Heart right ventricle (tissue), 16 donors: Measurements from ENCODE around the gene NKD2. TPM values are rescaled to one million over a fixed set of nuclear protein-coding genes. Genes with fewer than 3 reads are reported as not detected.

Source experiments
- ATAC-seq, 8 donors: fragments of 200-7000 bp; cut with Tn5 transposase; one replicate each; pipeline ENCODE4 v1.9.1; 2020; ENCODE audit warnings: mild to moderate bottlenecking in 8 of 8, moderate library complexity in 8 of 8, moderate number of reproducible peaks in 1 of 8
- DNase-seq, 2 donors: peaks; one replicate each; pipeline ENCODE4 v3.0.0-alpha.2; 2020
- H3K27ac ChIP-seq, 10 donors: fragments of 200-600 bp; sonication (generic) in 2 of 10; one replicate each; pipeline versions ENCODE4 v1.5.0 to v1.8.0; 2020 to 2022; ENCODE audit warnings: mild to moderate bottlenecking in 3 of 10
- H3K27me3 ChIP-seq, 7 donors: fragments of 200-600 bp; one replicate each; pipeline ENCODE4 v1.8.0; 2021 to 2022; ENCODE audit warnings: mild to moderate bottlenecking in 2 of 7
- H3K36me3 ChIP-seq, 9 donors: fragments of 200-600 bp; sonication (generic) in 1 of 9; one replicate each; pipeline versions ENCODE4 v1.5.0 to v1.8.0; 2020 to 2022; ENCODE audit warnings: mild to moderate bottlenecking in 2 of 9
- H3K4me1 ChIP-seq, 9 donors: fragments of 200-600 bp; sonication (generic) in 1 of 9; one replicate each; pipeline versions ENCODE4 v1.5.0 to v1.8.0; 2020 to 2022; ENCODE audit warnings: mild to moderate bottlenecking in 4 of 9
- H3K4me3 ChIP-seq, 10 donors: fragments of 200-600 bp; sonication (generic) in 2 of 10; one replicate each; pipeline versions ENCODE4 v1.5.0 to v1.8.0; 2020 to 2022; ENCODE audit warnings: mild to moderate bottlenecking in 7 of 10, moderate library complexity in 2 of 10
- H3K9me3 ChIP-seq, 11 donors: fragments of 200-600 bp in 10 of 11; sonication (generic) in 2 of 11; one replicate each; pipeline versions ENCODE4 v1.5.0 to v1.8.0; 2013 to 2022; ENCODE audit warnings: mild to moderate bottlenecking in 2 of 11, control low read depth in 1 of 11, moderate library complexity in 1 of 11
- CTCF ChIP-seq, 9 donors: fragments of 200-600 bp; sonication (generic) in 2 of 9; IDR thresholded peaks; one replicate each; pipeline versions ENCODE4 v1.5.0 to v1.8.0; 2021 to 2022; ENCODE audit warnings: antibody characterized with exemption in 9 of 9, mild to moderate bottlenecking in 5 of 9, moderate library complexity in 1 of 9
- WGBS, 2 donors: extraction: QIAGEN DNeasy Blood & Tissue Kit; methylation state at CpG; one replicate each; pipeline ENCODE4 v1.1.7; 2013; ENCODE audit warnings: inconsistent platforms in 1 of 2; 5-methylcytosine and 5-hydroxymethylcytosine counted together
- intact Hi-C, 10 donors: fragments of 100-400 bp; cut with DNase I; formaldehyde crosslinking; loops; one replicate each; pipeline versions ENCODE4 v1.11.1 to v1.14.2; 2022
- polyA plus RNA-seq, 2 donors: library from polyadenylated mRNA; stranded (reverse); fragments of 200-250 nt; gene quantifications; one replicate each; pipeline ENCODE4 v1.2.3, GENCODE V29; 2013
- total RNA-seq, 10 donors: library from RNA; stranded (reverse); fragmentation: NEBNext Ultra II Directional in 3 of 10; extraction: Animal tissue kit (Norgen Biotek cat#: 25700) in 3 of 10; gene quantifications; one replicate each; pipeline versions ENCODE4 v1.2.1 to v1.2.4, GENCODE V29; 2021 to 2023
- donor health status: Arrhythmogenic right ventricular cardiomyopathy.
- donor health status: ischemic (EF 13 %, LVEDD 7.1; RV severe dilation, severe dysfunction).
- donor health status: healthy with polysubstance abuse.
- donor health status: DM: no; HTN: yes; CAD: no.
- donor health status: DM: no; HTN: no; CAD: no.
- donor health status: ischemic (EF 25% LVEDD 6.9; RV normal size, moderate dysfunction).
- donor health status: ischemic (EF 25% LVEDD 5.7; RV mildly dilated, moderate dysfunction).
- donor health status: healthy.
- donor health status: DM: yes; HTN: yes; CAD: no.
- donor health status: Ischemic cardiomyopathy.
- donor health status: ischemic (EF 35%, LVEDD 5.7; RV mildly dilated, moderate dysfunction).
- donor health status: nonischemic (EF 11% LVEDD 7.7; RV severe dilation, severe dysfunction).
- donor health status: DM: yes; HTN: yes; CAD: no.
- donor health status: PGD.
- donor health status: ischemic (EF 29% LVEDD 5.4; RV normal size, mild dysfunction).
- donor health status: nonischemic (EF 23%, LVEDD 6.1; RV moderate dilation, normal function).

Gene NKD2
- total and polyA plus RNA-seq, 12 donors, result 0.31 to 12.7 (median 1.8) TPM

- WGBS, 2 donors, result 88 to 94% methylated on average over 7 of the region's 7 CpGs
- no peak for TF ChIP-seq CTCF (IDR thresholded peaks at IDR 0.05)
Measured at GRCh38 chr5:1042626-1043025, 34.0 kb downstream of the NKD2 start.

GRCh38 chr5:1043327-1043726 lies 34.7 kb downstream of the NKD2 start:
- TF ChIP-seq CTCF (IDR thresholded peaks at IDR 0.05), result no peak
- no peaks in the 10 kb centered on the region for H3K27me3 ChIP-seq
- no peak overlapping the region for H3K4me3 ChIP-seq
- no peak for ATAC-seq
- no peak for DNase-seq
- no peaks in the 10 kb centered on the region for H3K9me3 ChIP-seq
- 88 to 94% methylated on average over 7 of the region's 7 CpGs for WGBS, 2 donors
- intact Hi-C loops, result no loop called here
- H3K4me1 ChIP-seq, result no peaks in the 10 kb centered on the region
- H3K36me3 ChIP-seq, result no peaks in the 10 kb centered on the region
- no peak overlapping the region for H3K27ac ChIP-seq

More at GRCh38 chr5:1042626-1043025, 34.0 kb downstream of the NKD2 start:
- ATAC-seq (no peak), DNase-seq (no peak)
- Histone ChIP-seq H3K9me3 (no peaks in the 10 kb centered on the region), H3K4me1 (no peaks in the 10 kb centered on the region), H3K27me3 (no peaks in the 10 kb centered on the region), H3K4me3 (no peak overlapping the region), H3K36me3 (no peaks in the 10 kb centered on the region), H3K27ac (no peak overlapping the region)
- intact Hi-C loops, result no loop called here

GRCh38 chr5:1044117-1044516 lies 35.5 kb downstream of the NKD2 start:
- DNase-seq, result no peak
- Histone ChIP-seq H3K36me3 (no peaks in the 10 kb centered on the region), H3K27ac (no peak overlapping the region), H3K4me1 (no peaks in the 10 kb centered on the region), H3K4me3 (no peak overlapping the region), H3K27me3 (no peaks in the 10 kb centered on the region), H3K9me3 (no peaks in the 10 kb centered on the region)
- no peak for TF ChIP-seq CTCF (IDR thresholded peaks at IDR 0.05)
- intact Hi-C loops, result no loop called here
- 89 to 94% methylated on average over 5 of the region's 5 CpGs for WGBS, 2 donors
- ATAC-seq, result no peak

- Histone ChIP-seq H3K9me3 (no peaks in the 10 kb centered on the region), H3K4me3 (no peak overlapping the region), H3K4me1 (peaks cover 0 to 10% (median 6%) of the 10 kb centered on the region in 9 donors), H3K27ac (no peak overlapping the region), H3K27me3 (no peaks in the 10 kb centered on the region), H3K36me3 (peaks cover 0 to 16% (median 0%) of the 10 kb centered on the region in 9 donors)
- DNase-seq (no peak), ATAC-seq (no peak)
- no peak for TF ChIP-seq CTCF (IDR thresholded peaks at IDR 0.05)
- WGBS, 2 donors, result 87 to 95% methylated on average over 9 of the region's 9 CpGs
- intact Hi-C loops, result no loop called here
Measured at GRCh38 chr5:1045960-1046560, 37.5 kb downstream of the NKD2 start.
